K562 (cell line): ENCODE measurements around the gene BIRC5. TPM values are rescaled to one million over a fixed set of nuclear protein-coding genes. Genes with fewer than 3 reads are reported as not detected.

Experiments
- CEBPG ChIP-seq, 3 experiments: fragments of 200-800 bp in 1 of 3; sonication (Bioruptor generic) in 1 of 3; sonication (generic) in 1 of 3; formaldehyde crosslinking in 1 of 3; IDR thresholded peaks in 2 of 3; conservative IDR thresholded peaks in 1 of 3; 2 replicates each; pipeline versions ENCODE4 v1.6.1 to v1.8.0; 2016 to 2022; ENCODE audit warnings: missing compliant biosample characterization in 2 of 3, missing genetic modification characterization in 2 of 3, mild to moderate bottlenecking in 1 of 3, missing genetic modification reagents in 1 of 3
- FOXJ3 ChIP-seq: sonication (generic); formaldehyde crosslinking; IDR thresholded peaks from 2 replicates; pipeline ENCODE4 v1.4.0; 2020; ENCODE audit warnings: mild to moderate bottlenecking, missing genetic modification reagents
- HCFC1 ChIP-seq: IDR thresholded peaks from 2 replicates; pipeline ENCODE4 v1.6.1; 2012; ENCODE audit warnings: low read depth, low read length, improper control_type of control experiment
- KLF10 ChIP-seq: fragments of 250-450 bp; sonication (Bioruptor Pico); IDR thresholded peaks from 2 replicates; pipeline ENCODE4 v1.6.1; 2021; ENCODE audit warnings: matching md5 sums
- KLF16 ChIP-seq: IDR thresholded peaks from 2 replicates; pipeline ENCODE4 v1.6.1; 2016; ENCODE audit warnings: antibody characterized with exemption
- KLF6 ChIP-seq: fragments of 250-450 bp; sonication (Bioruptor Pico); IDR thresholded peaks from 2 replicates; pipeline ENCODE4 v1.4.0; 2020; ENCODE audit warnings: mild to moderate bottlenecking, moderate library complexity, borderline replicate concordance
- MECOM ChIP-seq: fragments of 250-450 bp; sonication (Bioruptor Pico); IDR thresholded peaks from 2 replicates; pipeline ENCODE4 v1.8.0; 2022; ENCODE audit warnings: inconsistent platforms
- NUFIP1 ChIP-seq: fragments of 450-650 bp; IDR thresholded peaks from 2 replicates; pipeline ENCODE4 v1.6.1; 2018; ENCODE audit not compliant: partially characterized antibody
- RBM17 ChIP-seq: fragments of 200-400 bp; formaldehyde crosslinking; IDR thresholded peaks from 2 replicates; pipeline ENCODE4 v1.6.1; 2017; ENCODE audit warnings: low read depth, mild to moderate bottlenecking, low read length, borderline replicate concordance
- ZC3H4 ChIP-seq: sonication (generic); formaldehyde crosslinking; IDR thresholded peaks from 2 replicates; pipeline ENCODE4 v1.9.0; 2021; ENCODE audit warnings: missing genetic modification reagents, borderline replicate concordance
- ZFP36 ChIP-seq: fragments of 150-350 bp; IDR thresholded peaks from 2 replicates; pipeline ENCODE4 v1.6.1; 2018; ENCODE audit warnings: low read length, low read depth; ENCODE audit not compliant: partially characterized antibody
- ZNF197 ChIP-seq: fragments of 200-800 bp; sonication (Bioruptor generic); IDR thresholded peaks from 2 replicates; pipeline ENCODE4 v1.6.1; 2016; ENCODE audit warnings: low read depth, missing genetic modification characterization, missing compliant biosample characterization
- ZNF324 ChIP-seq: fragments of 250-450 bp; sonication (Bioruptor Pico); IDR thresholded peaks from 2 replicates; pipeline ENCODE4 v1.4.0; 2020; ENCODE audit warnings: mild to moderate bottlenecking
- ZNF347 ChIP-seq: fragments of 450-650 bp; formaldehyde crosslinking; IDR thresholded peaks from 2 replicates; pipeline ENCODE4 v1.4.0; 2020; ENCODE audit warnings: low read depth, mild to moderate bottlenecking, moderate library complexity
- ZNF444 ChIP-seq: fragments of 250-450 bp; sonication (Bioruptor Pico); IDR thresholded peaks from 2 replicates; pipeline ENCODE4 v1.4.0; 2020; ENCODE audit warnings: mild to moderate bottlenecking, moderate library complexity
- ZNF518B ChIP-seq: fragments of 250-450 bp; sonication (Bioruptor Pico); IDR thresholded peaks from 2 replicates; pipeline ENCODE4 v1.5.0; 2021; ENCODE audit warnings: mild to moderate bottlenecking, moderate library complexity
- ZNF57 ChIP-seq: fragments of 450-650 bp; formaldehyde crosslinking; IDR thresholded peaks from 2 replicates; pipeline ENCODE4 v1.4.0; 2020; ENCODE audit warnings: mild to moderate bottlenecking, moderate library complexity
- polyA plus RNA-seq, 8 experiments: library from polyadenylated mRNA; depleted of rRNA in 4 of 8; stranded (reverse) in 5 of 8; unstranded in 3 of 8; fragments of >200 nt; fragmentation: Nextera tagmentation in 2 of 8; fragmentation: Illumina TruSeq in 1 of 8; extraction: Ambion mirVana in 2 of 8; extraction: Trizol in 1 of 8; gene quantifications; 2 replicates each; pipeline versions ENCODE4 v1.2.1 to v1.2.3, GENCODE V29; 2011 to 2014; ENCODE audit warnings: inconsistent platforms in 1 of 8, missing spikeins in 1 of 8
- total RNA-seq, 7 experiments: library from RNA; depleted of rRNA in 6 of 7; stranded (reverse); fragments of >200 nt in 6 of 7; fragmentation: Illumina TruSeq in 2 of 7; extraction: Trizol in 2 of 7; gene quantifications; 2 replicates each; pipeline versions ENCODE4 v1.2.1 to v1.2.3, GENCODE V29; 2011 to 2021; ENCODE audit warnings: low replicate concordance in 1 of 7
- TF ChIP-seq, protein P1 (sequence below): fragments of 450-650 bp; IDR thresholded peaks from 2 replicates; pipeline ENCODE4 v1.6.1; 2017; ENCODE audit warnings: antibody characterized with exemption, mild to moderate bottlenecking

Gene BIRC5
- total and polyA plus RNA-seq, 9 of the 15 experiments (the other 6 are each of a cell fraction or from before 2014, with no cell fraction given): 64.4 to 140 (median 101) TPM

GRCh38 chr17:78250891-78251772 is 37.1 kb downstream of the BIRC5 start (continued):
- no peak for TF ChIP-seq ZNF197 (CRISPR knock-in tag)
- TF ChIP-seq MECOM: no peak
- TF ChIP-seq ZNF347 (CRISPR knock-in tag): no peak
- TF ChIP-seq ZC3H4 (CRISPR knock-in tag): no peak
- TF ChIP-seq FOXJ3: no peak
- no peak for TF ChIP-seq ZNF324 (CRISPR knock-in tag)
- no peak for TF ChIP-seq KLF10
- no peak for TF ChIP-seq ZNF57 (CRISPR knock-in tag)
- TF ChIP-seq, protein P1, sequence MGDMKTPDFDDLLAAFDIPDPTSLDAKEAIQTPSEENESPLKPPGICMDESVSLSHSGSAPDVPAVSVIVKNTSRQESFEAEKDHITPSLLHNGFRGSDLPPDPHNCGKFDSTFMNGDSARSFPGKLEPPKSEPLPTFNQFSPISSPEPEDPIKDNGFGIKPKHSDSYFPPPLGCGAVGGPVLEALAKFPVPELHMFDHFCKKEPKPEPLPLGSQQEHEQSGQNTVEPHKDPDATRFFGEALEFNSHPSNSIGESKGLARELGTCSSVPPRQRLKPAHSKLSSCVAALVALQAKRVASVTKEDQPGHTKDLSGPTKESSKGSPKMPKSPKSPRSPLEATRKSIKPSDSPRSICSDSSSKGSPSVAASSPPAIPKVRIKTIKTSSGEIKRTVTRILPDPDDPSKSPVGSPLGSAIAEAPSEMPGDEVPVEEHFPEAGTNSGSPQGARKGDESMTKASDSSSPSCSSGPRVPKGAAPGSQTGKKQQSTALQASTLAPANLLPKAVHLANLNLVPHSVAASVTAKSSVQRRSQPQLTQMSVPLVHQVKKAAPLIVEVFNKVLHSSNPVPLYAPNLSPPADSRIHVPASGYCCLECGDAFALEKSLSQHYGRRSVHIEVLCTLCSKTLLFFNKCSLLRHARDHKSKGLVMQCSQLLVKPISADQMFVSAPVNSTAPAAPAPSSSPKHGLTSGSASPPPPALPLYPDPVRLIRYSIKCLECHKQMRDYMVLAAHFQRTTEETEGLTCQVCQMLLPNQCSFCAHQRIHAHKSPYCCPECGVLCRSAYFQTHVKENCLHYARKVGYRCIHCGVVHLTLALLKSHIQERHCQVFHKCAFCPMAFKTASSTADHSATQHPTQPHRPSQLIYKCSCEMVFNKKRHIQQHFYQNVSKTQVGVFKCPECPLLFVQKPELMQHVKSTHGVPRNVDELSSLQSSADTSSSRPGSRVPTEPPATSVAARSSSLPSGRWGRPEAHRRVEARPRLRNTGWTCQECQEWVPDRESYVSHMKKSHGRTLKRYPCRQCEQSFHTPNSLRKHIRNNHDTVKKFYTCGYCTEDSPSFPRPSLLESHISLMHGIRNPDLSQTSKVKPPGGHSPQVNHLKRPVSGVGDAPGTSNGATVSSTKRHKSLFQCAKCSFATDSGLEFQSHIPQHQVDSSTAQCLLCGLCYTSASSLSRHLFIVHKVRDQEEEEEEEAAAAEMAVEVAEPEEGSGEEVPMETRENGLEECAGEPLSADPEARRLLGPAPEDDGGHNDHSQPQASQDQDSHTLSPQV: peak; percentile 91
- no peak for TF ChIP-seq CEBPG (CRISPR knock-in tag; IDR thresholded peaks at IDR 0.05)
- TF ChIP-seq CEBPG (tag; conservative IDR thresholded peaks at IDR 0.05 in 1 of 2, IDR thresholded peaks at IDR 0.05 in 1 of 2): no peak
- TF ChIP-seq KLF16: peak; percentile 80
- TF ChIP-seq ZNF518B (CRISPR knock-in tag): no peak
- TF ChIP-seq ZNF444 (CRISPR knock-in tag): no peak
- no peak for TF ChIP-seq RBM17
- peak; percentile 70; the same call in 1 of the 2 replicates for TF ChIP-seq KLF6
- peak; percentile 19 for TF ChIP-seq ZFP36
- no peak for TF ChIP-seq NUFIP1
- TF ChIP-seq HCFC1: peak; percentile 35; the same call in 1 of the 2 replicates
